GM18951 (cell line): Measurements from ENCODE around the gene CACNA1F.

Experiments
- POLR2A ChIP-seq: IDR thresholded peaks from 4 replicates; pipeline ENCODE4 v1.6.1; 2011; ENCODE audit warnings: mild to moderate bottlenecking; ENCODE audit not compliant: insufficient read length, insufficient read depth; ENCODE audit errors: extremely low read depth
- in situ Hi-C: fragments of 300-500 bp; cut with MboI; formaldehyde crosslinking; loops from one replicate; pipeline ENCODE4 v1.12.0; 2022; ENCODE audit warnings: low sequenced_read_pairs, mixed read lengths, inconsistent platforms; ENCODE audit not compliant: unreplicated experiment

The CACNA1F gene

DNA sequence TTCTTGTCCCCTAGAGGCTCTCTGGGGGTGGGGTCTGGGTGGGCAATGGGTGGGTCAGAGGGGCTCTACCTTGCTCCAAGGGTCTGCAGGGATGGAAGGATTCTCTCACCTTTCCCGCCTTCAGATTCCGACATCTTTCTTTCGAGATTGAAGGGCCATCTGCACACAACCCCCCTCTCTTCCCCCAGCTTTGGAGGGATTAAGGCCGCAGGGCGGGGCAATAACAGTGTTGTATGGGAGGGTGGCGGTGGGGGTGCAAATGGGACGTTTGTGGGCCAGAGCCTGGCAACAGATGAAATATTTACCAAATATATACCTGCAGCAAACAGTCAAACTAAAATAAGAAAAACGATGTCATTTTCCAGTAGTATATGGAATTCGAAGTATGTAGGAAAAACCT is at the start of gene CACNA1F:
Gene CACNA1F (minus strand): TSS at position 165 of the 400 bp plus-strand sequence. CDS start 31 bp downstream, at position 134.
- in situ Hi-C loops: no loop called here
- TF ChIP-seq POLR2A: no peak

DNA sequence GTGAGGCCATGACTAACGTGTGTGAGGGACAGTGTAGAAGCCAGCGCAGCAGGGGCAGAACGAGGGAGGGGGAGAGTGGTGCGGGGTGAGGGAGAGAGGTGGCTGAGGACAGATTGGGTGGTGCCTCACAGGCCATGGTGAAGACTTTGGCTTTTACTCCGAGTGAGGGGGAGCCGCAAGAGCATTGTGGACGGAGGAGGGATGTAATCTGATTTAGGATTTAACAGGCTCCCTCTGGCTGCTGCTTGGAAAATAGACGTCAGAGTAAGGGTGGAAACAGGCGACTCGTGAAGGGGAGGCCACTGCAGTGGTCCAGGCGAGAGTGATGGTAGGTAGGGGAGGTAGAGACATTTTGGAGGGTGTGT is 49.5 kb upstream of the CACNA1F start:
- in situ Hi-C loops: no loop called here
- TF ChIP-seq POLR2A: no peak

DNA sequence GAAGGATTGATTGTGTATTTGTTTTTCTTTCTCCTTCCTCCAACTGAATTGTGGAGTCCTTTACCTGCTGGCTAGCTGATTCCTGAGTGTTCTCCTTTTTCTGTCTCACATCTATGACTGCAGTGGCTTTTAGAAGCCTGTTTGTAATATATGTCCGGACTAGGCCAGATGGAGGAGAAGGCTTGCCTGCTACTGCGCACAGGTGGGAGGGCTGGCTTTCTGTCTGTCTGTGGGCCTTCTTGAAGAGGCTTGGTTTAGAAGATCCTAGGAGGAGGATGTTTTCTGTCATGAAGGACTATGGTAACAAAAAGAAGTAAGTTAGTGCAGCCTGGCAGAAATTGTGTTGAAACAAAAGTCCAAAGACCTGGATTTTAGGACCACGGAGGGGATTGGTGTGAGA is 44.9 kb upstream of the CACNA1F start:
- in situ Hi-C loops: no loop called here
- TF ChIP-seq POLR2A: no peak

DNA sequence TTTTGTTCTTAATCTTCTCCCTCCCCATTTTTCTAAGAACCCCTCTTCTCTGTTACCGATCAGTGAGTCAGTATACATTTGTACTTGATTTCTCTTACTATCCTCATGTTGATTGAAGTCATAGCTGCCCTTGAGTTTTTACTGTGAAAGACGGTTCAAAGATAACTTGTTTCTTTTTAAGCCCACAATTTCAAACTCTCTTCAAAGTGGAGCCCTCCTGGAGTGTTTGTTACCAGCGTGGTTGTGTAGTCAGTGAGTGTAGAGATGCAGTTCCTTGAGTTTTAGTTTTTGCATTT is 44.3 kb upstream of the CACNA1F start:
- TF ChIP-seq POLR2A: no peak
- in situ Hi-C loops: no loop called here

DNA sequence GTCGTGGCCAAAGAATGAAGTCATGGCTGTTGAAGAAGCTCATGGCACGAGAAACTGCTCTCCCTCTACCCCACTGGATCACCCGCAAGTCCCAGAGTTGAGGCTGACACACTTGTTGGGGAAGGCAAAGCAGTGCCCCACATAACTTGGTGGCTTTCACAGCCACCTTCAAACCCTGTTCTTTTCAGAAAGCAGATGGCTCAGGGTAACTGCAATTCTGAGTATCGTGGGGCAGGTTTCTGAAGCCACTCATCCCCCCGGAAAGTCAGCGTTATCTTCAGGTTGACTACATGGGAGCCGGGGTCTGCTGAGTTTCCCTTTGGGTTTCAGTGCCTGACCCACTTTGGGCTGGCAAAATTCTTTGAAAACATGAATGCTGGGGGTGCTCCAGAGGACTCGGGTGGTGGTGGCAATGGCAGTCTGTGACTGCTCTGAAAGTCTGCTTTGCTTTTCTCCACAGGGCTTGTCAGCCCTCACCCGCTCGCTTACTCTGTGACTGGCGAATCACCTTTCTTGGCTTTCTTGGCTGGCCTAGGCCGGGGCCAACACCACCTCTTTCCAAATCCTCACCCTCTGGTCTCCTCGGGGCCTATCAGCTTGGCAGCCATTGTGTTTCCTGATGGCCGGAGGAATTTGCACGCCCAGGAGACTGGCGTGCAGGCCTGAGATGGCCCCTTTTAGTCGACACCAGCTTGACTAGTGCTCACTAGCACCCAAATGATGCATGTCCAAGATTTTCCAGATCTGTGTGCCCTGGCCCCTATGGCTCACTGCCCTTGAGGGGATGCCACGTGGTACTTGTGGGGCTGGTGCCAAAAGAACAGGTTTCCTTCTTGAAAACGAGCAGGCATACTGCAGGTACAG is 43.8 kb upstream of the CACNA1F start:
- in situ Hi-C loops: no loop called here
- TF ChIP-seq POLR2A: no peak

DNA sequence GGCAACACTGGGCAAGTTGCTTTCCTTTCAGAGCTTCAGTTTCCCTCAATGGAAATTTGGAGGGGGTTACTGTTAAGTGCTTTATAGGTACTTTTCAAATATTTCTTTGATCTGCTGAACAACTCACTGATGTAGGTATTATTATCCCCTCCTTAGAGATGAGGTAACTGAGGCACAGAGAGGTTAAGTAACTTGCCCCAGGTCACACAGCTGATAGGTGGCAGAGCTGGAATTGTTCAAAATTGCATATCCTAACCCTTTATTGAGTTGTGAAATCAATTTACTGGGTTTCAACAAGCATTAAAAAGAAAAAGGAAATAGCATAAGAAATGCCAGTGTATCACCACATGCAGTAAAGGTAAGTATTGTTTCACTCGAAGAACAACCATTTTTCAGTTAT is 43.1 kb upstream of the CACNA1F start:
- TF ChIP-seq POLR2A: no peak
- in situ Hi-C loops: no loop called here

DNA sequence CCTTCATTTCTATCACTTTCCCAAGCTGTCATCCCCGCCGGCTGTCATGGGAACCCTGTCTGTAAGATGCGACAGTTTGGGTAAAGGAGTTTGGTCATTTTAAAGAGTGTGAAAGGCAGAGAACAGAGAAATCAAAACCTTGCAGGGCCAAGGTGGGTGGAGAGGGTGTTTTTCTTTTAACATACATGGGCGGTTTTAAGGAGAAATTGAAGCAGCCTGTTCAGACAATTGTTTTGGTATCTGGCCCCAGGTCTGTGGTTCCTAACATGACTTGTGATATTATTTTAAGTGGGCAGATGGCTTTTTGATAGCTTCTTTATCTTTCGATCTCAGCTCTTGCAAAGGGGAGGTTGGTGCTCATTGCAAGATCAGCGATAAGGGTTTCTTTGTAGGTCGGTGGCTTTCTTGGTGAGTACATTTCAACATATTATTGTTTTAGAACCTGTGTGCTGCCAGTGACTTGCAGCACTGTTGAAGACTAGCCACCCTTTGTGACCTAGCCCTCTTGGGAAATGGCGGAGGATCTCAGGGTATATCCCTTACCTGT is 40.1 kb upstream of the CACNA1F start:
- in situ Hi-C loops: no loop called here
- no peak for TF ChIP-seq POLR2A

DNA sequence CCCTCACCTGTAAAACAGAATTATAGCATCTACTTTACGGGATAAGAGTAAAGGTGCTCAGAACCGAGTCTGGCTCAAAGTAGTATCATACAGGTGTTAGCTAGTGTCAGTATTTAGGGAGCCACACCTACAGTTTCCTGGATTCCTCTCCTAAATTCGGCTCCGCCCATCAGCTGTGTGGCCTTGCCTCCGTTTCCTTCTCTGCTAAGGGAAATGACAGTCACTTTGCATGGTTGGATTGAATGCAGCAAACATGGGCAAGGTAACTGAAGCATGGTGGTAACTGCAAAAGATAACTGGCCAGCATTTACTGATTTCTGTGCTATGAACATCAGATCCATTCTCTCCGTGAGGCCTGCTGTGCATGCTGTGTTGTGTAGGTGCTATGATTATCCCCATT is 39.3 kb upstream of the CACNA1F start:
- no peak for TF ChIP-seq POLR2A
- in situ Hi-C loops: no loop called here

DNA sequence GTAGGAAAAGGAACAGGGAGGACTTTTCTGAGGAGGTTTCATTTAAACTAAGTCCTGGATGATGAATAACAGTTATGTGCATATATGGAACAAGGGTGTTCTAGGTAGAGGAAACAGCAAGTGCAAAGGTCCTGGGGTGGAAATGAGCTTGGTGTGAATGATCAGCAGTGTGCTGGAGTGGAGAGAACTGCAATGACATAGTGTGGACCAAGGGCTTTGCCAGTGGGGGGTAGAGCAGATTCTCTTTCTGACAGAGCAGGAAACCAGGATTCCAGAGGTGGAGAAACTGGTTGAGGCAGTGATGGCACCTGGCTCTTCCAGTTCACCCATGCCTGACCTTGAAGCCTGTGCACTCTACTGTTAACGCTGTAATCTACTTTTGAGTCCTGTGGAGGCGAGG is 38.2 kb upstream of the CACNA1F start:
- in situ Hi-C loops: no loop called here
- TF ChIP-seq POLR2A: no peak

DNA sequence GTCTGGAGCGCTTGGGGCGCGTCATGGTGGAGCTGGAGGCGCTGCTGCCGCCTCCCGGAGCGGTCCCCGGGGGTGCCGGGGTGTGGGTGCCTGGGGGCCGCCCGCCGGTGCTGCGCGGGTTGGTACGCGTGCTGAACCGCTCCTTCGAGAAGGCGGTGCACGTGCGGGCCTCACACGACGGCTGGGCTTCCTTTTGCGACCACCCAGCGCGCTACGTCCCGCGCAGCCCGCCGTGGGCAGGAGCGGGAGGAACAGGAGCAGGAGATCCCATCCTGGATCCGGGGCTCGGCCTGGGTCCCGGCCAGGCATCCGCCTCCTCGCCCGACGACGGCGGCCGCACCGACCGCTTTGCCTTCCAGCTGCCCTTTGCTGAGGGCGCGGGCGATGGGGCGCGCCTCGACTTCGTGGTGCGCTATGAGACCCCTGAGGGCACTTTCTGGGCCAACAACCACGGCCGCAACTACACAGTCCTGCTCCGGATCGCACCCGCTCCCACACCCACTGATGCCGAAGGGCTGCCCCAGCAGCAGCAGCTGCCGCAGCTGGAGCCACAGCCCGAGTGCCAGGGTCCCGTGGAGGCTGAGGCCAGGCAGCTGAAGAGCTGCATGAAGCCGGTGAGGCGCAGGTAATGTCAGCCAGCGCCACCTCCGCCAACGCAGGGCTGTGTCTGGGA is 37.2 kb upstream of the CACNA1F start:
- TF ChIP-seq POLR2A: no peak
- in situ Hi-C loops: no loop called here

DNA sequence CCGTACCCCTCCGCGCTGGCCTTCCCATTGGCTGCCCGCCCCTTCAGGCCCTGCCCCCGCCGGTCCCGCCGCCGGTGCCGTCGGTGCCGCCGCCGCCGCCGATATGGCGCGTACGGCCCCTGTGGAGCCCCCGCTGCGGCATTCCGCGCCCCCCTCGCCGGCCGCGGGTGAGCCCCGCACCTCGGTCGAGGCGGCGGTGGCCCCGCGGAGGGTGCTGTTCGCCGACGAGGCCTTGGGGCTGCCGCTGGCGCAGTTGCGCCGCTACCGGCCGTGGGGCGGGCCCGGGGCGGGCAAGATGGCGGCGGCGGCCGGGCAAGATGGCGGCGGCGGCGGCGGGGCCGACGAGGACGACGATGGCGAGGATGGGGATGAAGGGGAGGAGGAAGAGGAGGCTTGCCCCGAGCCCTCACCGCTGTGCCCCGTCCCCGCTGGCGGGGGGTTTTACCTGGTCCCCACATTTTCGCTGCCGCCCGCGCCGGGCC is 36.7 kb upstream of the CACNA1F start, which contains the start of gene PPP1R3F:
Gene PPP1R3F (plus strand): TSS at position 27 of the 482 bp plus-strand sequence. CDS start 77 bp downstream, at position 104.
- TF ChIP-seq POLR2A: peak; percentile 70
- in situ Hi-C loops: no loop called here

DNA sequence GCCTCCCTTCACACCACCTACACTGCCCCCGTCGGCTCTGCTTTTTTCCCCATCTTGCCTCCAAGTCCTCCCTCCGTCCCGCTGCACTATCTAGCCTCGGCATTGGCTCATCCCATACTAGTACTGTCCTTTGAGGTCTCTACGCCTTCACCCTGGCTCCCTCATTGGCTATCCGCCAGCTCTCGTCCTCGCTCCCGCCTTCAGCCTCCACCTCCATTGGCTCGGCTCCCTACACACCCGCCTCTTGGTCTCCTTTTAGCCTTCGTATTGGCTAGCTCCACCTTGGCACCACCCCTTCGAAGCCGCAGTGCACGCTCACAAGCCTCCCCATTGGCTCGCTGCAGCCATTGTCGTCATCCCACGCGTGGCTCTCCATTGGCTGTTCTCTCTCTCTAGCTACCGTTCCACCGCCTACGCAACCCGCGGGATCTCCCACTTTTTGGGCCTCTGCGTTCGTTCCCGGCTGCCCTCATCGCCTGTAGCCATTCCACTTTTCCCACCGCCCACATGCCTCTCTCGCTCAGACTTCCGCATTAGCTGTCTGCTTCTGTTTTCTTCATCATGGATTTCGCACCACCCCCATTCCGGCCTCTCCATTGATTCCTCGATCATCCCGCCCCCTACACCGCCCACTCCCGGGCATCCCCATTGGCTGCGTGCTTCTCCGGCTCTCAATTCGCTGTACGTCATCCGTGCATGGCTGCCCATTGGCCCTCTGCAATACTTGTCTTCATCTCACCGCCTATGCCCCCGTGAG is 36.0 kb upstream of the CACNA1F start:
- peak; percentile 72 for TF ChIP-seq POLR2A
- in situ Hi-C loops: no loop called here

DNA sequence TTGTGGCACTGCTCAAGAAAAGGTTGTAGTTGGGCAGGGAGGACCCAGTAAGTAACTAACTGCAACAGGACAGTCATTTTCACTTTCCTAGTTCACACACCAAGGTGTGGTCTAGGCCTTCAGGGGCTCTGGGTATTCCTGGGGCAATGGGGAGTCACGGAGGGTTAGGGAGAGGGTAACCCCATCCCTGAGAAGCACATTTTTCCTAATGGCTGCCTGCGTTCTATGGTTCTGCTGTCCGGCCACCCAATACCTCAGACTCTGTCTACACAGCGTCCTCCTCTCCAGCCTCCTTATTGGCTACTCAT is 35.5 kb upstream of the CACNA1F start:
- in situ Hi-C loops: no loop called here
- TF ChIP-seq POLR2A: no peak

DNA sequence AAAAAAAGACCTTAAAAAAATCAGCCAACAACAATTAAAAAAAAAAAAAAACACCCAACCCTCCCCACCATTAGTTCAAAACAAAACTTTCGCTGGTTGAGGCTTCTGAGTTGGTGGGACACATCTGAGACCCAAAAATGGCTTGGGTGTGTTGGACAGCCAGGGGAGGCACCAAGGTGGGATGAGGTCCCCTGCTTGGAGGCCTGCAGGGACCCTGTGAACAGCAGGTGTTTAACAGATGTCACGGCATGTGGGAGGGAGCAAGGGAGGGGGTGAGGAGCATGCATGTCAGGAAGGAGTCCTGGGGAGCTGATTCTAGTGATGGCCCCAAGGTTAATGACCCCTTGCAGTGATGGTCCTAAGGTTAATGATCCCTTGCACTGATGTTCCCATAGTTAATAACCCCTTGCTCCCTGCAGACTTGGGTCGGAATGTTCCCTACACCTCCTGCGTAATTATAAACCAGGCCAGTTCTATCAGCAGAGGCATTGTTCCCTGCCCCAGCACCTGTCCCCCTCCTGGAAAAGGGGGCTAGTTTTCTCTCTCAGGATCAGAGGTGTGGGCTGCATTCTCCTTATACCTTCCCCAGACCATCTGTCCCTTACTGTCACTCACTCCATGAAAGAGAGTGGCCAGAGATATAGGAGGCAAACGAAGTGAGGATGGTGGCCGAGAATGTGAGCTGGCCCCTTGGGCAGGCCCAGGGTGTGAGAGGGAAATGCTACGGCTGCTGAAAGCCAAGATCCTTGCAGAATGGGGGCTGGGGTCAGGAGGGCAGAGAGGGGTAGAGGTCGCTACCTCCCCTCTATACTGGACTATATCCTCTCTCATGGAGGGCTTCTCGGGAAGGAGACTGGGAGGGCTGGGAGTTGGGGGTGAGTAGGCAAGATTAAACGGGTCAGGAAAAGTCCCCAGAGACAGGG is 33.6 kb upstream of the CACNA1F start:
- in situ Hi-C loops: no loop called here

More for the DNA sequence above, 33.6 kb upstream of the CACNA1F start:
- TF ChIP-seq POLR2A: no peak
